ENCODE data around the gene ZNF860.
A peak's percentile ranks its signal among the peaks of the same experiment; 100 is the strongest.
"Not testable (repeated sequence)": the region's sequence is repeated elsewhere in the genome, so short reads cannot be mapped to it uniquely, and the experiment has no call there.

The ZNF860 gene

GRCh38 chr3:31996195-31996594 lies 14.6 kb downstream of the ZNF860 start:
- H3K36me3 ChIP-seq: no peaks in the 10 kb centered on the region
- H3K9ac ChIP-seq: no peak overlapping the region
- no peaks in the 10 kb centered on the region for H4K20me1 ChIP-seq
- H3K4me2 ChIP-seq: no peak overlapping the region
- TF ChIP-seq Cebpa-rat (IDR thresholded peaks at IDR 0.05): no peak
- H3K27ac ChIP-seq: no peak overlapping the region
- no peak overlapping the region for H3K4me3 ChIP-seq
- H3K4me1 ChIP-seq: peaks cover 0 to 16% (median 11%) of the 10 kb centered on the region in 10 experiments; a peak in 14 of 20 replicates
- peaks cover 29 to 44% (median 36%) of the 10 kb centered on the region in 11 experiments; a peak in 21 of 22 replicates for H3K9me3 ChIP-seq (replicated peaks in 1 of 11)
- H3K27me3 ChIP-seq: no peaks in the 10 kb centered on the region

- Histone ChIP-seq H3K4me2 (no peak overlapping the region), H3K4me3 (no peak overlapping the region), H3K27ac (no peak overlapping the region), H4K20me1 (no peaks in the 10 kb centered on the region), H3K9ac (no peak overlapping the region), H3K27me3 (no peaks in the 10 kb centered on the region), H3K9me3 (replicated peaks in 1 of 11) (peaks cover 16 to 31% (median 24%) of the 10 kb centered on the region in 11 experiments; a peak in 20 of 22 replicates), H3K36me3 (no peaks in the 10 kb centered on the region), H3K4me1 (peaks cover 0 to 26% (median 12%) of the 10 kb centered on the region in 10 experiments; a peak in 15 of 20 replicates)
- TF ChIP-seq Cebpa-rat (IDR thresholded peaks at IDR 0.05): no peak
Measured at GRCh38 chr3:31997500-31997899, 15.9 kb downstream of the ZNF860 start.

DNA sequence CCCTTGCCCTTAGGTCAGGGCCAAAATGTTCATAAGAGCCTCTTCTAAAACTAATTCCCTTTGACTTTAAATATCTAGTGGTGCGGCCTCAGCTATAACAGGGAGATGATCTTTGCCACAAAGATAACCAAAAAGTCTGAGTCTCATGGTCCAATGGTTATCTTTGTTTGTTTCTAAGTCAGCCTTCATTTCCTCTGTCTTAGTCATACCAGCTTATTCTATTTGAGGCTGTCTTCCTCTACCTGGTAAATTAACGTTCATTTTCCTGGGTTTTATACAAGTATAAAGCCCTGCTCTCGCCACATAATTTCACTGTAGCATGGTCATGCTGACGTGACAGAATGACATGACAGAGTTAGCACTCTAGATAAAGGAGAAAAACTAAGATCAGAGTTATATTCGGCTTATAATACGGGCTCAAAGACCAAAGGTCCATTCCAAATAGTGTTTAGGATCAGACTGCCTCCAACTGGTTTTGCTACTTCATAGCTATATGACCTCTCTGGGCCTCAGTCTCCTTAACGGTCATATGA lies 18.4 kb downstream of the ZNF860 start:
- H3K4me3 ChIP-seq: no peak overlapping the region
- peak overlapping the region in 2 of 11 experiments; percentile 8 to 14; a peak in 2 of 22 replicates for H3K27ac ChIP-seq
- no peaks in the 10 kb centered on the region for H4K20me1 ChIP-seq
- H3K4me1 ChIP-seq: peaks cover 11 to 38% (median 25%) of the 10 kb centered on the region in 10 experiments; a peak in 19 of 20 replicates
- no peak overlapping the region for H3K9ac ChIP-seq
- peak overlapping the region in 8 of 11 experiments; percentile 12 to 34 (median 26); a peak in 14 of 22 replicates for H3K4me2 ChIP-seq
- no peak for TF ChIP-seq Cebpa-rat (IDR thresholded peaks at IDR 0.05)
- no peaks in the 10 kb centered on the region for H3K27me3 ChIP-seq
- no peaks in the 10 kb centered on the region for H3K36me3 ChIP-seq
- H3K9me3 ChIP-seq (replicated peaks in 1 of 11): peaks cover 2 to 13% (median 9%) of the 10 kb centered on the region in 11 experiments; a peak in 19 of 22 replicates

DNA sequence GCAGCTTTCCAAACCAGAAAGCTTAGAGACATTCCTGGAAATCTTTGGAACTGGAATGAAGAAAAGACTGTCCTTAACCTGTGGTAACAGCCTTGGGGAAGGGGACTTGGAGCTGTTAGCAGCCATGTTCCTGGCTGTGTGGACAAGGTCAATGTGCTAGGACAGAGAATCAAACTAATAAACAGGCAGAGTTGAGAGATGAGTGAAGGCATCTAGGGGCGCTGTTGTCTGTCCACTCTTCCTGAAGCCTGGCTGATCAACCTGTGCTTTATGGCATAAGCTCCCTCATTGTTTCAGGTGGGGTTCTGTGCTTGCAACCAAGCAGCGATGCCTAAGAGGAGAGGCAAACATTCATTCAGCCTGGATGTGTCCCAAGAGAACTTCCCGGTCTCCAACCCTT lies 19.3 kb downstream of the ZNF860 start:
- no peaks in the 10 kb centered on the region for H4K20me1 ChIP-seq
- peaks cover 11 to 38% (median 25%) of the 10 kb centered on the region in 10 experiments; a peak in 19 of 20 replicates for H3K4me1 ChIP-seq
- H3K9me3 ChIP-seq (replicated peaks in 1 of 11): peaks cover 0 to 6% (median under 1%) of the 10 kb centered on the region in 11 experiments; a peak in 6 of 22 replicates
- H3K9ac ChIP-seq: no peak overlapping the region
- H3K4me3 ChIP-seq: no peak overlapping the region
- H3K27me3 ChIP-seq: no peaks in the 10 kb centered on the region
- no peak for TF ChIP-seq Cebpa-rat (IDR thresholded peaks at IDR 0.05)
- H3K4me2 ChIP-seq: no peak overlapping the region
- H3K36me3 ChIP-seq: no peaks in the 10 kb centered on the region
- no peak overlapping the region for H3K27ac ChIP-seq

- H3K27me3 ChIP-seq: no peaks in the 10 kb centered on the region
- H3K4me2 ChIP-seq: peak overlapping the region; percentile 10 to 55 (median 47); a peak in 19 of 22 replicates
- no peaks in the 10 kb centered on the region for H4K20me1 ChIP-seq
- no peak overlapping the region for H3K27ac ChIP-seq
- no peak overlapping the region for H3K9ac ChIP-seq
- H3K4me1 ChIP-seq: peaks cover 11 to 38% (median 25%) of the 10 kb centered on the region in 10 experiments; a peak in 19 of 20 replicates
- peaks cover 0 to 5% (median 0%) of the 10 kb centered on the region in 11 experiments; a peak in 1 of 22 replicates for H3K9me3 ChIP-seq (replicated peaks in 1 of 11)
- TF ChIP-seq Cebpa-rat (IDR thresholded peaks at IDR 0.05): no peak
- no peak overlapping the region for H3K4me3 ChIP-seq
- H3K36me3 ChIP-seq: no peaks in the 10 kb centered on the region
Measured at GRCh38 chr3:32002561-32003368, 21.2 kb downstream of the ZNF860 start.

- Histone ChIP-seq H3K27ac (no peak overlapping the region), H3K4me3 (no peak overlapping the region), H4K20me1 (no peaks in the 10 kb centered on the region), H3K27me3 (no peaks in the 10 kb centered on the region), H3K36me3 (no peaks in the 10 kb centered on the region), H3K4me1 (peaks cover 11 to 38% (median 25%) of the 10 kb centered on the region in 10 experiments; a peak in 19 of 20 replicates), H3K4me2 (peak overlapping the region; percentile 10 to 55 (median 47); a peak in 19 of 22 replicates), H3K9ac (no peak overlapping the region), H3K9me3 (replicated peaks in 1 of 11) (peaks cover 0 to 5% (median 0%) of the 10 kb centered on the region in 11 experiments; a peak in 2 of 22 replicates)
- no peak for TF ChIP-seq Cebpa-rat (IDR thresholded peaks at IDR 0.05)
Measured at GRCh38 chr3:32003380-32003779, 21.8 kb downstream of the ZNF860 start.

DNA sequence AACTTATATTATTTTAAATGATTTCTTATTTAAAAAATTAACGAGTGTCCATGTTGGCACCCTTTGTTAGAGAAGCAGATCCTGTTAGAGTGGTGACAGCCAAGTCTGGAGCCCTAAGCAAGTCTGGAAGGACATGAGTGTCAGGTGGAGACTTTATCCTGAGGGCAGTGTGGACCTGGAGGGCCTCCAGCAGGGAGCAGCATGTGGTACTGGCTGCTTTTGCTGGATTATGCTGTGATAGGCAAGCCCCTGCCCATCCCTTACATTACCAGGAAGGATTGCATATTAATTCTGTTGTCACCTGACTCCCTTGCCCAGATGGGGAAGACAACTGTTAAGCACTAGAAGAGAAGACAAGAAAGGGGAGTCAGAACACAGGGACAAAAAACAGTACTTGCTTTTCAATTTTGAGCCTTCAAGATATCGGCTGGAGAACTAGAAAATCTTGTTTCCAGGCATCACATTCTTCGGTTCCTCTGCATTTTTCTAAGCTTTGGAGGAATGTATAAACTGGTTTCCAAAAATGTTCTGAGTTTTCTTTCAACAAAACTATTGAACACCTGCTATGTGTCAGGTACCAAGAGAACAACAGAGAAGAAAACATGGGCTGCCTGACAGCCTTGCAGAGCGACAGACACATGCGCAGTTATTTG lies 22.7 kb downstream of the ZNF860 start:
- Histone ChIP-seq H3K9ac (no peak overlapping the region), H3K36me3 (no peaks in the 10 kb centered on the region), H3K4me1 (peaks cover 11 to 38% (median 25%) of the 10 kb centered on the region in 10 experiments; a peak in 19 of 20 replicates), H3K9me3 (replicated peaks in 1 of 11) (peaks cover 0 to 5% (median 0%) of the 10 kb centered on the region in 11 experiments; a peak in 2 of 22 replicates), H4K20me1 (no peaks in the 10 kb centered on the region), H3K27ac (no peak overlapping the region), H3K27me3 (no peaks in the 10 kb centered on the region), H3K4me2 (no peak overlapping the region), H3K4me3 (no peak overlapping the region)
- no peak for TF ChIP-seq Cebpa-rat (IDR thresholded peaks at IDR 0.05)

- Histone ChIP-seq H3K4me3 (no peak overlapping the region), H3K36me3 (no peaks in the 10 kb centered on the region), H4K20me1 (no peaks in the 10 kb centered on the region), H3K4me1 (peaks cover 0 to 9% (median 0%) of the 10 kb centered on the region in 10 experiments; a peak in 4 of 20 replicates), H3K4me2 (no peak overlapping the region), H3K9ac (no peak overlapping the region), H3K27me3 (no peaks in the 10 kb centered on the region), H3K9me3 (replicated peaks in 1 of 11) (peaks cover 5 to 15% (median 10%) of the 10 kb centered on the region in 11 experiments; a peak in 17 of 22 replicates), H3K27ac (no peak overlapping the region)
- TF ChIP-seq Cebpa-rat (IDR thresholded peaks at IDR 0.05): no peak
Measured at GRCh38 chr3:32009101-32009500, 27.6 kb downstream of the ZNF860 start.

DNA sequence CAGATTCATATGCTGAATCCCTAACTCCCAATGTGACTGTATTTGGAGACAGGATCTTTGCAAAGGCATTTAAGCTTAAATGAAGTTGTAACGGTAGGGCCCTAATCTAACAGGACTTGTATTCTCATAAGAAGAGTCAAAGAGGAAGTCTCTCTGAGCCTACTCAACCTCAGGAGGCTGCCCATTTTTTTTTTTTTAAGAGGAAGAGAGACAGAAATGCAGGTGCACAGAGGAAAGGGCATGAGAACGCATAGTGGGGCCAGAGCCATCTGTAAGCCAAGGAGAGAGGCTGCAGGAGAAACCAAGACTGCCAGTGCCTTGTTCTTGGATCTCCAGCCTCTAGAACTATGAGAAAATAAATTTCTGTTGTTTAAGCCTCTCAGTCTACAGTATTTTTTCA lies 28.4 kb downstream of the ZNF860 start:
- peaks cover 0 to 9% (median 0%) of the 10 kb centered on the region in 10 experiments; a peak in 4 of 20 replicates for H3K4me1 ChIP-seq
- no peak overlapping the region for H3K4me3 ChIP-seq
- H3K36me3 ChIP-seq: no peaks in the 10 kb centered on the region
- no peaks in the 10 kb centered on the region for H4K20me1 ChIP-seq
- no peaks in the 10 kb centered on the region for H3K27me3 ChIP-seq
- H3K9ac ChIP-seq: no peak overlapping the region
- no peak for TF ChIP-seq Cebpa-rat (IDR thresholded peaks at IDR 0.05)
- H3K4me2 ChIP-seq: peak overlapping the region in 2 of 11 experiments; percentile 16 to 21; a peak in 3 of 22 replicates
- H3K9me3 ChIP-seq (replicated peaks in 1 of 11): peaks cover 5 to 15% (median 10%) of the 10 kb centered on the region in 11 experiments; a peak in 17 of 22 replicates
- H3K27ac ChIP-seq: no peak overlapping the region

DNA sequence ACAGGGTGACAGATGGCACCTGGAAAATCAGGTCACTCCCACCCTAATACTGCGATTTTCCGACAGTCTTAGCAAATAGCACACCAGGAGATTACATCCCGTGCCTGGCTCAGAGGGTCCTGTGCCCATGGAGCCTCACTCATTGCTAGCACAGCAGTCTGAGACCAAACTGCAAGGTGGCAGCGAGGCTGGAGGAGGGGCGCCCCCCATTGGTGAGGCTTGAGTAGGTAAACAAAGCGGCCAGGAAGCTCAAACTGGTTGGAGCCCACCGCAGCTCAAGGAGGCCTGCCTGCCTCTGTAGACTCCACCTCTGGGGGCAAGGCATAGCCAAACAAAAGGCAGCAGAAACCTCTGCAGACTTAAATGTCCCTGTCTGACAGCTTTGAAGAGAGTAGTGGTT lies 29.1 kb downstream of the ZNF860 start:
- not testable (repeated sequence) for H3K4me3 ChIP-seq, H3K4me1 ChIP-seq, H3K27ac ChIP-seq, H4K20me1 ChIP-seq, H3K9ac ChIP-seq, H3K36me3 ChIP-seq, H3K27me3 ChIP-seq, H3K4me2 ChIP-seq
- H3K9me3 ChIP-seq (replicated peaks in 1 of 11): peaks cover 5 to 15% (median 10%) of the 10 kb centered on the region in 11 experiments; a peak in 17 of 22 replicates

DNA sequence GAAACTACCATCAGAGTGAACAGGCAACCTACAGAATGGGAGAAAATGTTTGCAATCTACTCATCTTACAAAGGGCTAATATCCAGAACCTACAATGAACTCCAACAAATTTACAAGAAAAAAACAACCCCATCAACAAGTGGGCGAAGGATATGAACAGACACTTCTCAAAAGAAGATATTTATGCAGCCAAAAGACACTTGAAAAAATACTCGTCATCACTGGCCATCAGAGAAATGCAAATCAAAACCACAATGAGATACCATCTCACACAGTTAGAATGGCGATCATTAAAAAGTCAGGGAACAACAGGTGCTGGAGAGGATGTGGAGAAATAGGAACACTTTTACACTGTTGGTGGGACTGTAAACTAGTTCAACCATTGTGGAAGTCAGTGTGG lies 34.1 kb downstream of the ZNF860 start:
- not testable (repeated sequence) for H3K36me3 ChIP-seq; H3K4me3 ChIP-seq; H3K27me3 ChIP-seq; H4K20me1 ChIP-seq; H3K27ac ChIP-seq; H3K9me3 ChIP-seq (replicated peaks in 1 of 11); H3K9ac ChIP-seq; H3K4me2 ChIP-seq
- peaks cover 0 to 16% (median 9%) of the 10 kb centered on the region in 10 experiments; a peak in 14 of 20 replicates for H3K4me1 ChIP-seq

All from BLaER1 treated with 17β-estradiol and CSF1 and Interleukin-3, amounts not matched to agents 10 nM and 100 nM (cell line).